ENCODE results near the gene TBX2.
"Not testable (repeated sequence)": the region's sequence is repeated elsewhere in the genome, so short reads cannot be mapped to it uniquely, and the experiment has no call there.

Gene TBX2

GRCh38 chr17:61425682-61426481 is 26.2 kb downstream of the TBX2 start:
- no peak for TF ChIP-seq CTCF (IDR thresholded peaks at IDR 0.05)
- Mint-ChIP-seq H3K27me3 (ENCODE audit: low read depth, poor library complexity) (peaks cover 32% of the 10 kb centered on the region), H3K36me3 (ENCODE audit: low read depth) (no peaks in the 10 kb centered on the region), H3K4me1 (peaks cover 6% of the 10 kb centered on the region), H3K9me3 (no peaks in the 10 kb centered on the region), H3K4me3 (no peak overlapping the region), H3K27ac (peak overlapping the region; percentile 75)
- no peak for DNase-seq

- Mint-ChIP-seq H3K36me3 (ENCODE audit: low read depth) (no peaks in the 10 kb centered on the region), H3K27ac (no peak overlapping the region), H3K4me1 (peaks cover 6% of the 10 kb centered on the region), H3K9me3 (no peaks in the 10 kb centered on the region), H3K27me3 (ENCODE audit: low read depth, poor library complexity) (peaks cover 24% of the 10 kb centered on the region), H3K4me3 (no peak overlapping the region)
- no peak for TF ChIP-seq CTCF (IDR thresholded peaks at IDR 0.05)
- no peak for DNase-seq
Measured at GRCh38 chr17:61426482-61427304, 27.1 kb downstream of the TBX2 start.

GRCh38 chr17:61427567-61427966 is 27.9 kb downstream of the TBX2 start:
- H3K4me3 Mint-ChIP-seq: no peak overlapping the region
- no peaks in the 10 kb centered on the region for H3K36me3 Mint-ChIP-seq (ENCODE audit: low read depth)
- no peaks in the 10 kb centered on the region for H3K9me3 Mint-ChIP-seq
- TF ChIP-seq CTCF (IDR thresholded peaks at IDR 0.05): no peak
- DNase-seq: no peak
- peaks cover 6% of the 10 kb centered on the region for H3K4me1 Mint-ChIP-seq
- no peak overlapping the region for H3K27ac Mint-ChIP-seq
- peaks cover 18% of the 10 kb centered on the region for H3K27me3 Mint-ChIP-seq (ENCODE audit: low read depth, poor library complexity)

- TF ChIP-seq CTCF (IDR thresholded peaks at IDR 0.05): no peak
- Mint-ChIP-seq H3K27ac (no peak overlapping the region), H3K36me3 (ENCODE audit: low read depth) (no peaks in the 10 kb centered on the region), H3K27me3 (ENCODE audit: low read depth, poor library complexity) (peaks cover 8% of the 10 kb centered on the region), H3K4me3 (no peak overlapping the region), H3K9me3 (peaks cover 6% of the 10 kb centered on the region), H3K4me1 (peaks cover 6% of the 10 kb centered on the region)
- no peak for DNase-seq
Measured at GRCh38 chr17:61429274-61429673, 29.6 kb downstream of the TBX2 start.

GRCh38 chr17:61429831-61430230 is 30.2 kb downstream of the TBX2 start:
- DNase-seq; H3K27ac Mint-ChIP-seq; H3K4me3 Mint-ChIP-seq; H3K36me3 Mint-ChIP-seq (ENCODE audit: low read depth); H3K4me1 Mint-ChIP-seq; H3K27me3 Mint-ChIP-seq (ENCODE audit: low read depth, poor library complexity): not testable (repeated sequence)
- H3K9me3 Mint-ChIP-seq: peaks cover 12% of the 10 kb centered on the region

- Mint-ChIP-seq H3K27me3 (ENCODE audit: low read depth, poor library complexity) (peaks cover 3% of the 10 kb centered on the region), H3K36me3 (ENCODE audit: low read depth) (peaks cover 6% of the 10 kb centered on the region), H3K27ac (no peak overlapping the region), H3K4me3 (no peak overlapping the region), H3K9me3 (peaks cover 29% of the 10 kb centered on the region), H3K4me1 (no peaks in the 10 kb centered on the region)
- TF ChIP-seq CTCF (IDR thresholded peaks at IDR 0.05): no peak
- no peak for DNase-seq
Measured at GRCh38 chr17:61431594-61432311, 32.1 kb downstream of the TBX2 start.
